ENCODE results near the gene GATB. TPM values are rescaled to one million over a fixed set of nuclear protein-coding genes. Genes with fewer than 3 reads are reported as not detected.

GATB gene
- total and polyA plus RNA-seq, 2 donors (not counting 3 experiments of a cell fraction or from before 2014, with no cell fraction given): 14.4 to 17.7 TPM

DNA sequence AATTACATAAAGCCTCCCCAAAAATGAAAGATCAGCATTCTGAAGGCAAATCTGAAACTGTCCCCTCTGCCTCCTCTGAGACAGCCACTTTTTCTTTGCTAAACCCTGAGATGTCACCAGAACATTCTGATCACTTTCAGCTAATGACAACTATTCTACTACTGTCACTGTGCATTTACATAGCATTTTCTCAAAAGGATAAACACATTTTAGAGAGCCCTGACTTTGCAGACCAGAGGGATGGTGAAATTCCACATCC, 72.1 kb downstream of the GATB start:
- Histone ChIP-seq H3K9me3 (replicated peaks; ENCODE audit: control insufficient read depth, insufficient read depth, low read length) (no peaks in the 10 kb centered on the region), H3K27ac (ENCODE audit: insufficient read depth, low read depth, low read length) (no peak overlapping the region), H3K9ac (replicated peaks; ENCODE audit: extremely low read depth, insufficient read depth, low read length) (no peak overlapping the region), H3K27me3 (ENCODE audit: control insufficient read depth in 2 of 2, insufficient read depth in 2 of 2, low read length in 2 of 2) (no peaks in the 10 kb centered on the region), H3K36me3 (ENCODE audit: control insufficient read depth in 2 of 2, extremely low read depth in 1 of 2, insufficient read depth in 2 of 2, low read length in 2 of 2) (no peaks in the 10 kb centered on the region), H4K20me1 (replicated peaks; ENCODE audit: control insufficient read depth, extremely low read depth, insufficient read depth, low read length) (no peaks in the 10 kb centered on the region), H3K9me1 (replicated peaks; ENCODE audit: control insufficient read depth, extremely low read depth, insufficient read depth, low read length) (no peaks in the 10 kb centered on the region), H3K4me1 (ENCODE audit: control insufficient read depth, extremely low read depth, insufficient read depth, low read length) (peaks cover 13% of the 10 kb centered on the region), H2AFZ (ENCODE audit: low read depth, low read length) (no peak overlapping the region), H3K4me3 (replicated peaks in 1 of 3; ENCODE audit: insufficient read depth in 1 of 3, low read depth in 1 of 3, low read length in 3 of 3) (no peak overlapping the region), H3K79me2 (ENCODE audit: control insufficient read depth, insufficient read depth, low read length) (no peaks in the 10 kb centered on the region), H3K4me2 (ENCODE audit: insufficient read depth, low read length) (no peak overlapping the region)
- TF ChIP-seq GATA2 (IDR thresholded peaks at IDR 0.05; ENCODE audit: insufficient read depth, insufficient read length, low read depth, low read length): no peak
- no peak for TF ChIP-seq POLR2A (IDR thresholded peaks at IDR 0.05; ENCODE audit: low read depth, low read length)
- no peak for TF ChIP-seq MYC (IDR thresholded peaks at IDR 0.05; ENCODE audit: low read depth, low read length)
- TF ChIP-seq POLR2AphosphoS5 (IDR thresholded peaks at IDR 0.05; ENCODE audit: insufficient read depth, low read depth, low read length): no peak
- no peak for TF ChIP-seq JUN (IDR thresholded peaks at IDR 0.05; ENCODE audit: borderline replicate concordance, insufficient read depth, insufficient read length, low read depth)
- TF ChIP-seq, protein P1, sequence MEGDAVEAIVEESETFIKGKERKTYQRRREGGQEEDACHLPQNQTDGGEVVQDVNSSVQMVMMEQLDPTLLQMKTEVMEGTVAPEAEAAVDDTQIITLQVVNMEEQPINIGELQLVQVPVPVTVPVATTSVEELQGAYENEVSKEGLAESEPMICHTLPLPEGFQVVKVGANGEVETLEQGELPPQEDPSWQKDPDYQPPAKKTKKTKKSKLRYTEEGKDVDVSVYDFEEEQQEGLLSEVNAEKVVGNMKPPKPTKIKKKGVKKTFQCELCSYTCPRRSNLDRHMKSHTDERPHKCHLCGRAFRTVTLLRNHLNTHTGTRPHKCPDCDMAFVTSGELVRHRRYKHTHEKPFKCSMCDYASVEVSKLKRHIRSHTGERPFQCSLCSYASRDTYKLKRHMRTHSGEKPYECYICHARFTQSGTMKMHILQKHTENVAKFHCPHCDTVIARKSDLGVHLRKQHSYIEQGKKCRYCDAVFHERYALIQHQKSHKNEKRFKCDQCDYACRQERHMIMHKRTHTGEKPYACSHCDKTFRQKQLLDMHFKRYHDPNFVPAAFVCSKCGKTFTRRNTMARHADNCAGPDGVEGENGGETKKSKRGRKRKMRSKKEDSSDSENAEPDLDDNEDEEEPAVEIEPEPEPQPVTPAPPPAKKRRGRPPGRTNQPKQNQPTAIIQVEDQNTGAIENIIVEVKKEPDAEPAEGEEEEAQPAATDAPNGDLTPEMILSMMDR (IDR thresholded peaks at IDR 0.05; ENCODE audit: extremely low read depth in 1 of 2, insufficient read depth in 1 of 2, low read depth in 1 of 2, low read length in 2 of 2): no peak
- no peak for TF ChIP-seq FOS (IDR thresholded peaks at IDR 0.05; ENCODE audit: borderline replicate concordance, insufficient read depth, low read length)
- TF ChIP-seq, protein P2, sequence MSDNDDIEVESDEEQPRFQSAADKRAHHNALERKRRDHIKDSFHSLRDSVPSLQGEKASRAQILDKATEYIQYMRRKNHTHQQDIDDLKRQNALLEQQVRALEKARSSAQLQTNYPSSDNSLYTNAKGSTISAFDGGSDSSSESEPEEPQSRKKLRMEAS (IDR thresholded peaks at IDR 0.05; ENCODE audit: insufficient read depth, insufficient read length): no peak
- no peak for TF ChIP-seq EZH2 (IDR thresholded peaks at IDR 0.05; ENCODE audit: borderline replicate concordance, low read depth, low read length, severe bottlenecking)
- CTCF ChIA-PET: no interaction called here
- POLR2A ChIA-PET: no interaction called here
- dilution Hi-C loops (cut with MboI; ENCODE audit: extremely low pct_ligation_motif_present, low sequenced_read_pairs): no loop called here
- no TSS peak for BruUV-seq (replicated peaks)
- intact Hi-C loops (cut with micrococcal nuclease): no loop called here
- FAIRE-seq (no peak), DNase-seq (ENCODE audit: low read depth, low spot score) (no peak)
